Measurements from ENCODE around the gene HPGDS.
"Not testable (repeated sequence)": the region's sequence is repeated elsewhere in the genome, so short reads cannot be mapped to it uniquely, and the experiment has no call there.

Gene HPGDS

DNA sequence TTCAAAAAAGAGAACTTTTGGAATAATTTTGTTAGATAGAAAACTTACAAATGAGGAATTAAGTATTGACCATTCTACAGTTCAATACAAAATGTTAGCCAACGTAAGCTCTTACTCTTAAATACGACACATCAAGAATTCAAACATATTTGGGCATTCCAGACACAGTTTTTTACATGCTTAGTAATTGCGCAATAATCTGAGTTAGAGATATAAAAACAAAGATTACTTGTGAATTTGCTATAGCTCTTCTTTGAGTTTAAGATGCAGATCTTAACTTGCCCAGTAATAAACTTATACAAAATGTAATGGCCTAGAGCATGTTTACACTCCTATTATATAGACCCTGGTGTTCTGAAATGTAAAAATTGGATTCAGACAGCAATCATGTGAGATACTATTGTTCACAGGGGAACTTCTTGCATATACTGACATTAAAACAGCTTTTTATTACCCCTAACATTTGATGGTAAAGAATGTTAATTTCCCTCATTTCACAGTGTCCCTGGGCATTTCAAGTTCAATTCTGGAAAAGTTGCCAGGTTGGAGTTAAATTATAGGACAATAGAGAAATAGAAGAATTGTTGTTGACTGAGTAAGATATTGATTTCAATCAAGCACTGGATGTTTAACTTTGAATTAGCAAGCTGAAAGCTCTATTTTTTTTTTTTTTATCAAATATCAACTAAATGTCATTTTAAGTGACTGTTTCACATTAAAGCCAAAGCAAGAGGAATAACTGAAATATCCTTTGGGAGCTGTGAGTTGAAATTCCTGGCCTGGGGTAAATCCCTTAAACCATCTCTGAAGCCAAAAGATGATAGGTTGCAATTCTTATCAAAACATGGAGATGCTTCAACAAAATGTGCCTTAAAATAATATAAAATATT, 910 bp downstream of the HPGDS start:
- DNase-seq (ENCODE audit: low read depth): no peak
- TF ChIP-seq, protein P1, sequence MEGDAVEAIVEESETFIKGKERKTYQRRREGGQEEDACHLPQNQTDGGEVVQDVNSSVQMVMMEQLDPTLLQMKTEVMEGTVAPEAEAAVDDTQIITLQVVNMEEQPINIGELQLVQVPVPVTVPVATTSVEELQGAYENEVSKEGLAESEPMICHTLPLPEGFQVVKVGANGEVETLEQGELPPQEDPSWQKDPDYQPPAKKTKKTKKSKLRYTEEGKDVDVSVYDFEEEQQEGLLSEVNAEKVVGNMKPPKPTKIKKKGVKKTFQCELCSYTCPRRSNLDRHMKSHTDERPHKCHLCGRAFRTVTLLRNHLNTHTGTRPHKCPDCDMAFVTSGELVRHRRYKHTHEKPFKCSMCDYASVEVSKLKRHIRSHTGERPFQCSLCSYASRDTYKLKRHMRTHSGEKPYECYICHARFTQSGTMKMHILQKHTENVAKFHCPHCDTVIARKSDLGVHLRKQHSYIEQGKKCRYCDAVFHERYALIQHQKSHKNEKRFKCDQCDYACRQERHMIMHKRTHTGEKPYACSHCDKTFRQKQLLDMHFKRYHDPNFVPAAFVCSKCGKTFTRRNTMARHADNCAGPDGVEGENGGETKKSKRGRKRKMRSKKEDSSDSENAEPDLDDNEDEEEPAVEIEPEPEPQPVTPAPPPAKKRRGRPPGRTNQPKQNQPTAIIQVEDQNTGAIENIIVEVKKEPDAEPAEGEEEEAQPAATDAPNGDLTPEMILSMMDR (IDR thresholded peaks at IDR 0.05; ENCODE audit: control insufficient read depth, insufficient read depth, low read depth, low read length, missing control alignments): no peak
- no peak overlapping the region for H3K4me3 ChIP-seq (ENCODE audit: control insufficient read depth, low read depth, low read length)

GRCh38 chr4:94339779-94340178, 2.9 kb downstream of the HPGDS start:
- no peak overlapping the region for H3K4me3 ChIP-seq (ENCODE audit: control insufficient read depth, low read depth, low read length)
- DNase-seq (ENCODE audit: low read depth): no peak
- TF ChIP-seq, protein P1 (IDR thresholded peaks at IDR 0.05; ENCODE audit: control insufficient read depth, insufficient read depth, low read depth, low read length, missing control alignments): no peak

DNA sequence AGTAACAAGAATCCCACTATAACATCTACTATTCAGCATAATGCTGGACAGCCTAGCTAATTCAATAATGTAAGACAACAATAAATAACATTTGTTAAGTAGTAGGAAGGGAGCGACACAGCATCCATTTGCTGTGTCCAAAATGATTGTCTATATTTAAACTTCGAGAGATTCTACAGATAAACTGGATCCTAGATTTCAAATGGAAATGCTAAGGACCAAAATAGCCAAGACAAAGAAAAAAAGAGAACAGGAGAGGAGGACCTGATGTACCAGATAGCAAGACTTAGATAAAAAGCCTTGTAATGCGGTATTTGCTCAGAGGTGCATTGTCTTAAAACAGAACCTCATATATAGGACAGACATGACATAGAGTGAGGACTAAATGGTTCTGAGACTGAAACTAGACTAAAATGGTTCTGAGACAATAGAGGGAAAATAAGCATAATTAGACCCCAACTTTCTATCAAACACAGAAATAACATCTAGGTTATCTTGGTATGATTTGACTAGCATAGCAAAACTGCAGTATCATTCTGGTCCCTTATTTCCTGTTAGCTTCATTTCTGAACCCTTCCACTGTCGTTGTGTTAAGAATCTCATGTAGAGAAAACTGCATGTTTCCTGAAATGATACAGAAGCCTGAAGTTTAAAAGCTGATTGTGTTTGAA, 3.8 kb downstream of the HPGDS start:
- H3K4me3 ChIP-seq (ENCODE audit: control insufficient read depth, low read depth, low read length): no peak overlapping the region
- DNase-seq (ENCODE audit: low read depth): no peak
- TF ChIP-seq, protein P1 (IDR thresholded peaks at IDR 0.05; ENCODE audit: control insufficient read depth, insufficient read depth, low read depth, low read length, missing control alignments): no peak

- H3K4me3 ChIP-seq (ENCODE audit: control insufficient read depth, low read depth, low read length); DNase-seq (ENCODE audit: low read depth): not testable (repeated sequence)
Observed at GRCh38 chr4:94336791-94337190, 5.8 kb downstream of the HPGDS start.

GRCh38 chr4:94336303-94336702, 6.3 kb downstream of the HPGDS start:
- no peak overlapping the region for H3K4me3 ChIP-seq (ENCODE audit: control insufficient read depth, low read depth, low read length)
- TF ChIP-seq, protein P1 (IDR thresholded peaks at IDR 0.05; ENCODE audit: control insufficient read depth, insufficient read depth, low read depth, low read length, missing control alignments): no peak
- no peak for DNase-seq (ENCODE audit: low read depth)

DNA sequence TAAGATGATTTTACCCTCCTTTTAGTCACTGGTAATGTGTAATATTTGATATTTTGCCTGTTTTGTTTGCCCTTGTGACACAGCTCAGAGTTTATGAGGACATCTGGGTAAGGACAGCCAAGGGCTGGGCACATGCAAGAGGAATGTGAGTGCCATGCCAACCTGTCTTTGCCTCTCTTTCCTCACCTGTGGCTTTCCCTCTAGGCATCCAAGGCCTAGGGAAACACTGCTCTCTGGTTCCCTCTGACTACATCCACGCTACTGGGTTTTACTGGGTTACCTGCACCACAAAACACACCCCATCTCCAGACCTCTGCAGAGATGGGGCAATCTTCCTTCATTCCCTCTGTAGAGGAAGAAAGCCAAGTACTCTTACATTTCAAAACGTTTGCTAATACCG, 7.7 kb downstream of the HPGDS start:
- TF ChIP-seq, protein P1 (IDR thresholded peaks at IDR 0.05; ENCODE audit: control insufficient read depth, insufficient read depth, low read depth, low read length, missing control alignments): no peak
- H3K4me3 ChIP-seq (ENCODE audit: control insufficient read depth, low read depth, low read length): no peak overlapping the region
- DNase-seq (ENCODE audit: low read depth): no peak

DNA sequence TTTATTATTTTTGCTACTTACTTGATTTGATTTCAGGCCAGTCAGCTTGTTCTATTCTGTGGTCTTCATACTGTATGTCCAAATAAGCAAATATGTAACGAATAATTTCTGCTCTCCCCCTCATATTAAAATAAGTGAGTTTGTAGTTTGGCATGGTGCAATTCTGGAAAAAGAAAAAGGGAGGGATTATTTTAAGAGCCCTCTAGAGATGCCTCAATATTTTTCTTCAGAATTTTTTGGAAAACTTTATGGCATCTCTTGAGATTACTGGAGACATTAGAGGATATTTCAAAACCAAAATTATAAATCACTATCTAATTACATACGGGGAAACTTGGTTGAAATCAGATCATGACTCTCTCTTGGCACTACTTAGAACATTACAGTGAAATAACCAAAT, 8.2 kb downstream of the HPGDS start:
- H3K4me3 ChIP-seq (ENCODE audit: control insufficient read depth, low read depth, low read length): no peak overlapping the region
- TF ChIP-seq, protein P1 (IDR thresholded peaks at IDR 0.05; ENCODE audit: control insufficient read depth, insufficient read depth, low read depth, low read length, missing control alignments): no peak

More for the DNA sequence above, 8.2 kb downstream of the HPGDS start:
- no peak for DNase-seq (ENCODE audit: low read depth)
